GM18951 (cell line): Measurements from ENCODE around the gene PRKG1.
"Not testable (repeated sequence)": the region's sequence is repeated elsewhere in the genome, so short reads cannot be mapped to it uniquely, and the experiment has no call there.

Experiments
- POLR2A ChIP-seq: IDR thresholded peaks from 4 replicates; pipeline ENCODE4 v1.6.1; 2011; ENCODE audit warnings: mild to moderate bottlenecking; ENCODE audit not compliant: insufficient read length, insufficient read depth; ENCODE audit errors: extremely low read depth
- in situ Hi-C: fragments of 300-500 bp; cut with MboI; formaldehyde crosslinking; loops from one replicate; pipeline ENCODE4 v1.12.0; 2022; ENCODE audit warnings: low sequenced_read_pairs, mixed read lengths, inconsistent platforms; ENCODE audit not compliant: unreplicated experiment

The PRKG1 gene

DNA sequence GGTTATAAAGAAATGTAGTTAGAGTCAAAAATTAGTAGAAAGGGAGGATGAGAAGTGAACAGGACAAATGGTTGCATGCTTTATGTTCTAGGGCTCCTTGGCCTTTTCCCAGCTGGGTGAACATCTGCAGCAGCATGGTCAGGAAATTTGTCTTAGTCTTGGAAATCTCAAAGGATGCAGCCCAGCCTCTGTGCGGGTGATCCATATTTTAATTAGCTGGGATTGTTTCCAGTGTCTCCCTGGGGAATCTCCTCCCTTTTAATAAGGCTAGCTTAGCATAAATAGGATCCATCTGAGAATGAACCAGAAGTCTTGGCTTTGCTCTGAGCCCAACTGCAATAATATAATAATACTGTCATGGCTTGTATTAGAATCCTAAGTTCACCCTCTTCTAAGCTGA, 198.3 kb downstream of the PRKG1 start:
- in situ Hi-C loops: no loop called here
- TF ChIP-seq POLR2A: no peak

DNA sequence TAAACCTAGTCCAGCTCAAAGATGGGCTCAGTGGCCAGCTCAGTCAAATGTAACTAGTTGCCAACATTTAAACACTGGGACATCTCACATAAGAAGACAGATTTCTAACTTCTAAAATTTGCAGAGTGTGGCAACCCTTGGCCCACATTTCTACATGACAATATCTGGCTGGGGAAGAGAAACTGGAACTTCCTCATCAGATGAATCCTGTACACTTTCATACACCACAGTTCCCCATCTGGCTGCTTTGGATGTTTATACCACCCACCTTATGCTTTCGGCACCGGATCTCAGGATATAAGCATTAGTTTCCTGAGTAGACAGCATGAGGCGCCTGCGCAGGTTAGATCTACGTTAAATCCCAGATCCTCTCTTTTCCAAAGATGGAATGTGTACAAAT, 199.3 kb downstream of the PRKG1 start:
- in situ Hi-C loops: no loop called here
- no peak for TF ChIP-seq POLR2A

GRCh38 chr10:51276097-51276496, 201.8 kb downstream of the PRKG1 start:
- in situ Hi-C loops: not testable (repeated sequence)

- in situ Hi-C loops: not testable (repeated sequence)
Measured at GRCh38 chr10:51281387-51281786, 207.1 kb downstream of the PRKG1 start.

DNA sequence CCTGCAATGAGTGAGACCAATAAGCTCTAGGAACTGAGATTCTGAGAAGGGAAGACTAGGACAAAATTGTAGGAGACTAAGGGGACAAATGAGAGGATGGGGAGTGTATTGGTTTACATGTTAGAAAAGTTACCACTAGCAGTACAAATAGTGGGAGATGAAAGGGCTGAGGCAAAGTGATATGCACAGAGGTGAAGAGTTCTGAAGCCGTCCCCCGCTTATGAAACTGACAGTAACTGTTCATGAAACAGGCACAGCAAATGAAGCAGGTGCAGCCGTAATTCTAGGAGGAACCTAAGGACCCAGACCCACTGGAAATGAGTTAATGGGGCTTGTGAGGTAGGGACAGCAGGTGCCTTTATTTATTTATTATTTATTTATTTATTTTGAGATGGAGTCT, 211.3 kb downstream of the PRKG1 start:
- TF ChIP-seq POLR2A: no peak
- in situ Hi-C loops: no loop called here

DNA sequence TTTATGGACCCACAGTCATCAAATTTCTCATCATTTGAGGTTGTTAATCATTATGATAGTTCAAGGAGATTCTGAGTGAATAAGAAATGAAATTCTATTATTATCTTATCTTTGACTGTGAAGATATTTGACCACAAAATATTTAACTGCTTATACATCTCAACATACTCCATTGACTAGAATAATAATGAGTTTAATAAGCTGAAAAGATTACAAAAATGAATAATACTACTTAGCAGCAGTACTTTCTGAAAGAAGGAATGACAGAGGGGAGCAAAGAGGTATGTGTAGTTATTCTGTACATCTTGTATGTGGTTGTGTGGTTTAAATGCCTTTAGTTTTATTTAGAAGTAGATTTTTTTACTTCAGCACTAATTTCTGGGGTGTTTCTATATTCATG, 214.2 kb downstream of the PRKG1 start:
- TF ChIP-seq POLR2A: no peak
- in situ Hi-C loops: no loop called here

GRCh38 chr10:51289519-51289918, 215.2 kb downstream of the PRKG1 start:
- in situ Hi-C loops: no loop called here
- no peak for TF ChIP-seq POLR2A

DNA sequence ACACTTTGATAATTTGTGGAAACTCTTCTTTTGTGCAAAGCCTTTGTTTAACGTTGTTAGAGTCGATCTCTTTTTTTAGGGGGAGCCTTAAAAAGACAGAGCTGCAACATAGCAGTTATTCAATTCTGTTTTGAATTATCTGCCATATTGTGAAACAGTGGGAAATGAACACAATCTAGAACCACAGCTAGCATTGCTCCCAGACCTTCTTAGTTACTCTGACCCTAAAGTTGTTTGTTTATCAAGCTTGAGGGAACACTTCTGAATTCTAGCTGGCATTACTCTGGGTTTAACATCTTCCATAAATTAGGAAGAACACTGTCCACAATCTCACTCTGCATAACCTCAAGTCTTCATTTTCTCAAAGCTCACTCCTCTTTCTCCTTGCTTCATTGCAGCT, 217.7 kb downstream of the PRKG1 start:
- in situ Hi-C loops: no loop called here
- no peak for TF ChIP-seq POLR2A

- in situ Hi-C loops: no loop called here
- TF ChIP-seq POLR2A: no peak
Measured at GRCh38 chr10:51297438-51297837, 223.2 kb downstream of the PRKG1 start.

GRCh38 chr10:51300617-51301304, 226.5 kb downstream of the PRKG1 start:
- no peak for TF ChIP-seq POLR2A
- in situ Hi-C loops: no loop called here

GRCh38 chr10:51301644-51302043, 227.4 kb downstream of the PRKG1 start:
- in situ Hi-C loops: no loop called here
- TF ChIP-seq POLR2A: no peak

- in situ Hi-C loops: no loop called here
- no peak for TF ChIP-seq POLR2A
Measured at GRCh38 chr10:51302316-51302715, 228.0 kb downstream of the PRKG1 start.

- in situ Hi-C loops: no loop called here
- no peak for TF ChIP-seq POLR2A
Measured at GRCh38 chr10:51308116-51308515, 233.8 kb downstream of the PRKG1 start.

DNA sequence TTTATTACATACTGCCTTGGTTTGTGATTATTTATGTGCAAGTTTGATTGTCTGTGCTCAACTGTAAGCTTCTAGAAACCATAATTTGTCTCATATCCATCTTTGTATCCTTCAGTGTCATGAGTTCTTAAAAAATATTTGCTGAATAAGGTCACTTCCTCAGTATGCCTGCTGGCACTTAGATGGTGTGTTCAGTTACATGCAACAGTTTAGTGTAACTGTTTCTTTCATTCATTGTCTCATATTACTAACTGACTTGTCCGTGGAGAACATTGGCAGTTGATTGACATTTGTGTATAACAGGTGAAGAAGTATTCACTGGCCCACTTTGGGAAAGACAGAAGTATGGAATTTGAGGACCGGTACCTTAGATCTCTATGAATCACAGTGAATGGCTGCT, 236.9 kb downstream of the PRKG1 start:
- no peak for TF ChIP-seq POLR2A
- in situ Hi-C loops: no loop called here

- in situ Hi-C loops: no loop called here
- no peak for TF ChIP-seq POLR2A
Measured at GRCh38 chr10:51312817-51313216, 238.5 kb downstream of the PRKG1 start.
